Hepatocyte (in vitro differentiated cells): Measurements from ENCODE around the gene HNRNPD. TPM values are rescaled to one million over a fixed set of nuclear protein-coding genes. Genes with fewer than 3 reads are reported as not detected.

ENCODE experiments used
- DNase-seq: peaks from one replicate; pipeline ENCODE4 v3.0.0-alpha.2; 2016; ENCODE audit warnings: low spot score
- H2AFZ ChIP-seq: fragments of 200-600 bp; sonication (generic); 2 replicates; pipeline ENCODE4 v1.6.0; 2016; ENCODE audit warnings: antibody characterized with exemption, mild to moderate bottlenecking
- H3K27ac ChIP-seq: fragments of 200-600 bp; sonication (generic); 2 replicates; pipeline ENCODE4 v1.5.1; 2016; ENCODE audit warnings: mild to moderate bottlenecking
- H3K27me3 ChIP-seq: fragments of 200-600 bp; sonication (generic); 2 replicates; pipeline ENCODE4 v1.6.1; 2016
- H3K36me3 ChIP-seq: fragments of 200-600 bp; sonication (generic); replicated peaks from 2 replicates; pipeline ENCODE4 v1.5.1; 2016; ENCODE audit warnings: low read depth; ENCODE audit not compliant: insufficient read depth
- H3K4me1 ChIP-seq: fragments of 200-600 bp; sonication (generic); 2 replicates; pipeline ENCODE4 v1.5.1; 2016; ENCODE audit warnings: mild to moderate bottlenecking, moderate library complexity; ENCODE audit not compliant: insufficient read depth
- H3K4me2 ChIP-seq: fragments of 200-600 bp; sonication (generic); 2 replicates; pipeline ENCODE4 v1.6.0; 2016
- H3K4me3 ChIP-seq: fragments of 200-600 bp; sonication (generic); 2 replicates; pipeline ENCODE4 v1.5.1; 2016; ENCODE audit warnings: mild to moderate bottlenecking
- H3K79me2 ChIP-seq: fragments of 200-600 bp; sonication (generic); 2 replicates; pipeline ENCODE4 v1.6.0; 2017; ENCODE audit warnings: mild to moderate bottlenecking
- H3K9me2 ChIP-seq: fragments of 200-600 bp; sonication (generic); replicated peaks from 2 replicates; pipeline ENCODE4 v1.6.0; 2017; ENCODE audit warnings: mild to moderate bottlenecking; ENCODE audit not compliant: insufficient read depth
- H3K9me3 ChIP-seq: fragments of 200-600 bp; sonication (generic); 2 replicates; pipeline ENCODE4 v1.5.1; 2016; ENCODE audit warnings: low read depth, mild to moderate bottlenecking
- H4K20me1 ChIP-seq: fragments of 200-600 bp; sonication (generic); 2 replicates; pipeline ENCODE4 v1.6.0; 2016; ENCODE audit warnings: mild to moderate bottlenecking; ENCODE audit not compliant: insufficient read depth, poor library complexity, severe bottlenecking
- EZH2 ChIP-seq: fragments of 200-600 bp; sonication (generic); IDR thresholded peaks from 2 replicates; pipeline ENCODE4 v1.6.1; 2016; ENCODE audit warnings: antibody characterized with exemption, mild to moderate bottlenecking, borderline replicate concordance
- EZH2phosphoT487 ChIP-seq: fragments of 200-600 bp; sonication (generic); IDR thresholded peaks from one replicate; pipeline ENCODE4 v1.6.1; 2018; ENCODE audit warnings: antibody characterized with exemption, mild to moderate bottlenecking, low read depth, moderate library complexity; ENCODE audit not compliant: unreplicated experiment, severe bottlenecking
- WGBS: methylation state at CpG from one replicate; pipeline ENCODE4 v1.1.6; 2016; ENCODE audit warnings: low lambda C conversion rate; ENCODE audit errors: missing lambda C conversion rate; 5-methylcytosine and 5-hydroxymethylcytosine counted together
- polyA plus RNA-seq: library from polyadenylated mRNA; unstranded; fragments of >200 nt; fragmentation: Nextera tagmentation; extraction: Ambion mirVana; gene quantifications from 2 replicates; pipeline ENCODE4 v1.2.1, GENCODE V29; 2016
- total RNA-seq: library from RNA; depleted of rRNA; stranded (reverse); fragments of >200 nt; gene quantifications from 2 replicates; pipeline ENCODE4 v1.2.3, GENCODE V29; 2014
- TF ChIP-seq, protein P1 (sequence below): fragments of 200-600 bp; sonication (generic); IDR thresholded peaks from 2 replicates; pipeline ENCODE4 v1.5.1; 2016; ENCODE audit warnings: antibody characterized with exemption, mild to moderate bottlenecking; ENCODE audit not compliant: poor library complexity

The HNRNPD gene, protein sequence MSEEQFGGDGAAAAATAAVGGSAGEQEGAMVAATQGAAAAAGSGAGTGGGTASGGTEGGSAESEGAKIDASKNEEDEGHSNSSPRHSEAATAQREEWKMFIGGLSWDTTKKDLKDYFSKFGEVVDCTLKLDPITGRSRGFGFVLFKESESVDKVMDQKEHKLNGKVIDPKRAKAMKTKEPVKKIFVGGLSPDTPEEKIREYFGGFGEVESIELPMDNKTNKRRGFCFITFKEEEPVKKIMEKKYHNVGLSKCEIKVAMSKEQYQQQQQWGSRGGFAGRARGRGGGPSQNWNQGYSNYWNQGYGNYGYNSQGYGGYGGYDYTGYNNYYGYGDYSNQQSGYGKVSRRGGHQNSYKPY
- 54.0 and 58.4 TPM in 2 replicates for total RNA-seq
- polyA plus RNA-seq, result 231 and 263 TPM in 2 replicates

DNA sequence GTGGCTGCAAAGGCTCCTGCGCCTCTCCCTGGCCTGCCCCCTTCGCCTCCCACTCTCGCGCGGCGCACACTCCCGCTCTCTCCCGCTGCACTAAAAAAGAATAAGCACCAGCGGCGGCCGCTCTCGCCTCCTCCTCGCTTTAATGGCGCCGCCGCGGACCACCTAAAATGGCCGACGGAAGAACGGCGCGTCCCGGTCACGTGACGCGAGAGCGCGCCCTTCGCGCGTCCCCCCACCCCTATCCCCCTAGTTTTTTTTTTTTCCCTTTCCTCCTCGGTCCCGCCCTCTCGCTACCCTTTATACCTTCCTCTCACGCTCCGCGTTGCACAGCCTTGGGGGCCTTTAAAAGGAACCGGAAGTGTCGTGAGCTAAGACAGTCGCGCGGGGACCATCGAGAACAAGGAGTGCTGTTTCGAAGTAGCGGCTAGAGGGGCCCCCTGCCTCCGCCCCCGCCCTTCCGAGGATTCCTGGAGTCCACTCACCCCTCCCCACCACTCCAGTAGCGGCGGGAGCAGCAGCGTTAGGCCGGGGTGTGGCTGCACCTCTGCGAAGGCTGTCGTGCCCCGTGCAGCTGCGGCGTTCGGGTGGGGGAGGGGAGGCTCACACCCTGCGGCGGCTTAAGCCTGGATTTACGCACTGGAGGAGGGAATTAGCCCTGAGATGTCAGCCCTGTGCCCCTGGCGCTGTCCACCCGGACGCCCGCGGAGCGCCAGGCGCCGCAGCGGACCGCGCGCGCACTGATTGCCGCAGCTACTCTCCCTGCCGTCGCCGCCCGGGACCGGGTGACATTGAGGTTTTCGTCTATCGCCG, at the start of gene HNRNPD:
Gene HNRNPD (minus strand): TSS at position 176 of the 810 bp plus-strand sequence. CDS start 313 bp downstream, outside the sequence.
- Histone ChIP-seq H3K9me2 (no peaks in the 10 kb centered on the region), H3K27ac (peak within 1 kb of the TSS; percentile 99), H3K4me2 (peak within 1 kb of the TSS; percentile 94), H3K27me3 (no peaks in the 10 kb centered on the region), H3K4me3 (peak within 1 kb of the TSS; percentile 96), H2AFZ (peak within 1 kb of the TSS; percentile 76), H3K36me3 (no peaks in the 10 kb centered on the region), H3K9me3 (no peaks in the 10 kb centered on the region), H4K20me1 (peaks cover 44% of the 10 kb centered on the region), H3K4me1 (peaks cover 16% of the 10 kb centered on the region), H3K79me2 (peaks cover 72% of the 10 kb centered on the region)
- under 1% methylated on average over 71 of the region's 83 CpGs for WGBS
- peak; percentile 99 for DNase-seq
- no peak for TF ChIP-seq EZH2phosphoT487
- TF ChIP-seq, protein P1, sequence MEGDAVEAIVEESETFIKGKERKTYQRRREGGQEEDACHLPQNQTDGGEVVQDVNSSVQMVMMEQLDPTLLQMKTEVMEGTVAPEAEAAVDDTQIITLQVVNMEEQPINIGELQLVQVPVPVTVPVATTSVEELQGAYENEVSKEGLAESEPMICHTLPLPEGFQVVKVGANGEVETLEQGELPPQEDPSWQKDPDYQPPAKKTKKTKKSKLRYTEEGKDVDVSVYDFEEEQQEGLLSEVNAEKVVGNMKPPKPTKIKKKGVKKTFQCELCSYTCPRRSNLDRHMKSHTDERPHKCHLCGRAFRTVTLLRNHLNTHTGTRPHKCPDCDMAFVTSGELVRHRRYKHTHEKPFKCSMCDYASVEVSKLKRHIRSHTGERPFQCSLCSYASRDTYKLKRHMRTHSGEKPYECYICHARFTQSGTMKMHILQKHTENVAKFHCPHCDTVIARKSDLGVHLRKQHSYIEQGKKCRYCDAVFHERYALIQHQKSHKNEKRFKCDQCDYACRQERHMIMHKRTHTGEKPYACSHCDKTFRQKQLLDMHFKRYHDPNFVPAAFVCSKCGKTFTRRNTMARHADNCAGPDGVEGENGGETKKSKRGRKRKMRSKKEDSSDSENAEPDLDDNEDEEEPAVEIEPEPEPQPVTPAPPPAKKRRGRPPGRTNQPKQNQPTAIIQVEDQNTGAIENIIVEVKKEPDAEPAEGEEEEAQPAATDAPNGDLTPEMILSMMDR, result no peak
- no peak for TF ChIP-seq EZH2

DNA sequence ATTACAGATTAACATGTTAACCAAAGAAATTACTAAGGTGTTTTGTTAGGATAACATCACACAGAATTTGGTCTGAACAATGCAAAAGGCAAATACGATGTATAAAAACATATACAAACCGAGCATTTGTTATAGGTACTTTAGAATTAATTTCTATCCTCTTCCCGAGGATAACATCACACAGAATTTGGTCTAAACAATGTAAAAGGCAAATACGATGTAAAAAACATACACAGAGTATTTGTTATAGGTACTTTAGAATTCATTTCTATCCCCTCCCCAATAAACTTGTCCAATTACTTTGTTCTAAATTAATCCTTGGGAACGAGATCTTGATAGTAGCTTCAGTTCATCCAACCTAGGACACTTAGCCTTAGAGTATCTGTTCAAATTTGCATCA, 48.8 kb upstream of the HNRNPD start:
- Histone ChIP-seq H4K20me1 (peaks cover 54% of the 10 kb centered on the region), H3K79me2 (peaks cover 40% of the 10 kb centered on the region), H3K36me3 (peaks cover 15% of the 10 kb centered on the region), H3K9me2 (no peaks in the 10 kb centered on the region), H3K9me3 (no peaks in the 10 kb centered on the region), H3K4me2 (no peak overlapping the region), H3K4me3 (no peak overlapping the region), H2AFZ (no peak overlapping the region), H3K27ac (no peak overlapping the region), H3K4me1 (peaks cover 13% of the 10 kb centered on the region), H3K27me3 (no peaks in the 10 kb centered on the region)
- 94% methylated on average over 5 of the region's 5 CpGs for WGBS
- no peak for DNase-seq
- TF ChIP-seq, protein P1, result no peak
- TF ChIP-seq EZH2, result no peak
- no peak for TF ChIP-seq EZH2phosphoT487

DNA sequence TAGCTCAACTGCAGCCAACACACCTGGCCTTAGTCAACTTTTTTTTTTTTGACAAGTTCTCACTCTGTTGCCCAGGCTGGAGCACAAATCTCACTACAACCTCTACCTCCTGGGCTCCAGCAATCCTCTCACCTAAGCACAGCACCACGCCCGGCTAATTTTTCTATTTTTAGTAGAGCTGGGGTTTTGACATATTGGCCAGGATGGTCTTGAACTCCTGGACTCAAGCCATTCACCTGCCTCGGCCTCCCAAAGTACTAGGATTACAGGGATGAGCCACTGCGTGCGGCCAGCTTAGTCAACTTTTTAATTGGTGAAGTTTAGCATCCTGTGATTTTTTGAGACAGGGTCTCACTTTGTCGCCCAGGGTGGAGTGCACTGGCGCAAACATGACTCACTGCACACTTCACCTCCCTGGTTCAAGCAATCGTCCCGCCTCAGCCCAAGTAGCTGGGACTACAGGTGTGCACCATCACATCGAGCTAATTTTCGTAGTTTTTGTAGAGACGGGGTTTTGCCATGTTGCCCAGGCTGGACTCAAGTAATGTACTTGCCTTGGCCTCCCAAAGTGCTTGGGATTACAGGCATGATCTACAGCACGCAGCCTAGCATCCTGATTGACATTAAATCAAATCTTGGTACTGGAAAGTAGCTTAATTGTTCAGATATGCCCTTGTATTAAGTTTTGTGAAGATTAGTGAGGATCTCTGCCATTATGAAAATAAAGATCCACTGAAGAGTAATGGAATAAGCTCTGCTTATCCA, 48.2 kb upstream of the HNRNPD start:
- no peak overlapping the region for H2AFZ ChIP-seq
- H3K27ac ChIP-seq, result no peak overlapping the region
- no peak overlapping the region for H3K4me3 ChIP-seq
- H4K20me1 ChIP-seq, result peaks cover 47% of the 10 kb centered on the region
- peaks cover 33% of the 10 kb centered on the region for H3K79me2 ChIP-seq
- DNase-seq, result no peak
- peaks cover 10% of the 10 kb centered on the region for H3K4me1 ChIP-seq
- H3K9me2 ChIP-seq, result no peaks in the 10 kb centered on the region
- no peak overlapping the region for H3K4me2 ChIP-seq
- no peaks in the 10 kb centered on the region for H3K9me3 ChIP-seq
- 90% methylated on average over 13 of the region's 13 CpGs for WGBS
- no peak for TF ChIP-seq EZH2phosphoT487
- TF ChIP-seq, protein P1, result no peak
- no peak for TF ChIP-seq EZH2
- H3K27me3 ChIP-seq, result no peaks in the 10 kb centered on the region
- H3K36me3 ChIP-seq, result peaks cover 15% of the 10 kb centered on the region
